HepG2 (cell line): Measurements from ENCODE around the gene HYOU1. TPM values are rescaled to one million over a fixed set of nuclear protein-coding genes. Genes with fewer than 3 reads are reported as not detected.

ENCODE experiments used
- ARID4A ChIP-seq: sonication (generic); formaldehyde crosslinking; IDR thresholded peaks from 2 replicates; pipeline ENCODE4 v1.5.0; 2020; ENCODE audit warnings: mild to moderate bottlenecking, missing genetic modification reagents, borderline replicate concordance
- ATF6 ChIP-seq: sonication (generic); formaldehyde crosslinking; conservative IDR thresholded peaks from 2 replicates; pipeline ENCODE4 v1.4.0; 2020; ENCODE audit warnings: missing genetic modification reagents
- ETV5 ChIP-seq: IDR thresholded peaks from 2 replicates; pipeline ENCODE4 v1.6.1; 2018; ENCODE audit warnings: missing biosample characterization, missing genetic modification reagents, inconsistent platforms, borderline replicate concordance
- FOXK1 ChIP-seq: sonication (generic); formaldehyde crosslinking; IDR thresholded peaks from 2 replicates; pipeline ENCODE4 v1.4.0; 2020; ENCODE audit warnings: low read depth, missing genetic modification reagents, borderline replicate concordance
- NR2C2 ChIP-seq: sonication (generic); formaldehyde crosslinking; IDR thresholded peaks from 2 replicates; pipeline ENCODE4 v1.4.0; 2020; ENCODE audit warnings: missing genetic modification reagents, mild to moderate bottlenecking, moderate library complexity, borderline replicate concordance
- SOX5 ChIP-seq: IDR thresholded peaks from 2 replicates; pipeline ENCODE4 v1.6.1; 2016; ENCODE audit warnings: borderline replicate concordance
- ZNF318 ChIP-seq: sonication (generic); formaldehyde crosslinking; IDR thresholded peaks from 2 replicates; pipeline ENCODE4 v1.4.0; 2020; ENCODE audit warnings: mild to moderate bottlenecking, missing genetic modification reagents
- polyA plus RNA-seq, 8 experiments: library from polyadenylated mRNA; depleted of rRNA in 3 of 8; stranded (reverse) in 7 of 8; unstranded in 1 of 8; fragments of >200 nt; fragmentation: Illumina TruSeq in 4 of 8; extraction: Trizol in 4 of 8; gene quantifications; 2 replicates each; pipeline versions ENCODE4 v1.2.1 to v1.2.3, GENCODE V29; 2011 to 2016; ENCODE audit warnings: low read depth in 4 of 8, missing spikeins in 1 of 8, mixed read lengths in 1 of 8; ENCODE audit not compliant: insufficient read depth in 1 of 8
- total RNA-seq, 5 experiments: library from RNA; depleted of rRNA; stranded (reverse); fragments of >200 nt; fragmentation: Illumina TruSeq; extraction: Trizol; gene quantifications; 2 replicates each; pipeline ENCODE4 v1.2.3, GENCODE V29; 2016; ENCODE audit warnings: low read depth in 1 of 5

Gene HYOU1
- total and polyA plus RNA-seq, 2 of the 13 experiments (the other 11 are each of a cell fraction or from before 2014, with no cell fraction given), result 127 to 155 TPM

GRCh38 chr11:119029340-119030028, 27.5 kb downstream of the HYOU1 start (continued):
- TF ChIP-seq ETV5 (CRISPR knock-in tag) (peak; percentile 76; the same call in 1 of the 2 replicates), SOX5 (CRISPR knock-in tag) (peak; percentile 65; the same call in 1 of the 2 replicates), ATF6 (CRISPR knock-in tag) (no peak), FOXK1 (CRISPR knock-in tag) (0 out of 2 replicates have a peak, but pooled peaks have one; percentile 30), NR2C2 (CRISPR knock-in tag) (peak; percentile 52), ZNF318 (CRISPR knock-in tag) (0 out of 2 replicates have a peak, but pooled peaks have one; percentile 87), ARID4A (CRISPR knock-in tag) (peak; percentile 27; the same call in 1 of the 2 replicates)
